Parathyroid adenoma (tissue), 2 donors: ENCODE measurements around the gene EGFLAM.

Experiments used
- H2AFZ ChIP-seq: fragments of 300-600 bp; sonication (generic); one replicate; pipeline ENCODE4 v1.7.0; 2017; ENCODE audit warnings: antibody characterized with exemption, mild to moderate bottlenecking
- H3K27ac ChIP-seq: fragments of 300-600 bp; sonication (generic); one replicate; pipeline ENCODE4 v1.7.0; 2017
- H3K27me3 ChIP-seq: fragments of 300-600 bp; sonication (generic); one replicate; pipeline ENCODE4 v1.7.0; 2017; ENCODE audit warnings: low read length; ENCODE audit not compliant: control insufficient read depth, insufficient read depth
- H3K36me3 ChIP-seq: fragments of 300-600 bp; sonication (generic); one replicate; pipeline ENCODE4 v1.7.0; 2017; ENCODE audit warnings: low read length; ENCODE audit not compliant: control insufficient read depth, insufficient read depth
- H3K4me1 ChIP-seq: fragments of 300-600 bp; sonication (generic); one replicate; pipeline ENCODE4 v1.7.0; 2017; ENCODE audit warnings: control low read depth
- H3K4me2 ChIP-seq: fragments of 300-600 bp; sonication (generic); one replicate; pipeline ENCODE4 v1.7.0; 2017; ENCODE audit warnings: low read length
- H3K4me3 ChIP-seq: fragments of 300-600 bp; sonication (generic); one replicate; pipeline ENCODE4 v1.7.0; 2017; ENCODE audit warnings: low read depth, low read length
- H3K79me2 ChIP-seq: fragments of 300-600 bp; sonication (generic); one replicate; pipeline ENCODE4 v1.7.0; 2017; ENCODE audit warnings: control low read depth
- H3K9ac ChIP-seq: fragments of 300-600 bp; sonication (generic); one replicate; pipeline ENCODE4 v1.7.0; 2017; ENCODE audit warnings: mild to moderate bottlenecking
- H3K9me3 ChIP-seq: fragments of 300-600 bp; sonication (generic); one replicate; pipeline ENCODE4 v1.7.0; 2017; ENCODE audit warnings: low read length; ENCODE audit not compliant: control insufficient read depth
- TF ChIP-seq, protein P1 (sequence below): fragments of 300-600 bp; sonication (generic); IDR thresholded peaks from one replicate; pipeline ENCODE4 v1.7.0; 2017; ENCODE audit warnings: antibody characterized with exemption, mild to moderate bottlenecking
- donor health status: primary hyperparathyroidism.

Gene EGFLAM

DNA sequence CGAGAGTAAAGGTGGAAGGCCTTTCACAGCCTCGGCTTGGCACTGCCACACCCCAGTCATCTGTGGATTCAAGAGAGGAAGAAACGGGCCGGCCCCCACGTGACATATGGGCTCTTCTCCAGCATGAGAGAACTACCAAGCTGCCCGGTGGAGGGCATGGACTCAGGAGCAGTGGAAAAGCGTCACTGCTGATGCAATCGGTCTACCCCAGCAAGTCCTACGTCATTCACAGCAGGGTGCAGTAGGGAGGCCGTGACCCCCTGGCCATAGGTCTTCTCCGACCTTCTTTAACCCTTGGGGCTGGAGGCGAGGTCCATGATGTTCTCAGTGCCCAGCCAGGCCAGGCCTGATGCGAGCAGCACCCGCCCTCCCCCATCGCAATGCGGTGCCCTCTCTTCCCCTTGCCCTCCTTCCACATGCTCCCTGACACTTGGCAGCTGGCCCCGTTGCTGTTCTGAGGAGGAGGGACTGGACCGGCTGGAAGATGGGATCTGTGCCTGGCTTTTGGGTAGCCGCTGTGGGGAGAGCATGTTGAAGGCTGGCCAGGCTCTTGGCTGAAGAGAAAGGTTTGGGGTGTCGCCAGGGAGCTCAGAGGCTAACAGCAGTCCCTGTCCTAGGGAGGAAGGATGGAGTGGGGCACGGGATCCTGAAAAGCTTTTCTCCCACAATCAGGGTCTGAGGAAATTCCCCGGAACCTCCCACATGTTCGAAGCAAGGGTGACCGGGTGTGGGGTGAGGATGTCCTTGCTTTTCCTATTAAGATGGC is 208.2 kb downstream of the EGFLAM start:
- no peak overlapping the region for H3K4me3 ChIP-seq
- H3K27me3 ChIP-seq, result no peaks in the 10 kb centered on the region
- H3K79me2 ChIP-seq, result no peaks in the 10 kb centered on the region
- no peaks in the 10 kb centered on the region for H3K9me3 ChIP-seq
- no peak overlapping the region for H2AFZ ChIP-seq
- TF ChIP-seq, protein P1, sequence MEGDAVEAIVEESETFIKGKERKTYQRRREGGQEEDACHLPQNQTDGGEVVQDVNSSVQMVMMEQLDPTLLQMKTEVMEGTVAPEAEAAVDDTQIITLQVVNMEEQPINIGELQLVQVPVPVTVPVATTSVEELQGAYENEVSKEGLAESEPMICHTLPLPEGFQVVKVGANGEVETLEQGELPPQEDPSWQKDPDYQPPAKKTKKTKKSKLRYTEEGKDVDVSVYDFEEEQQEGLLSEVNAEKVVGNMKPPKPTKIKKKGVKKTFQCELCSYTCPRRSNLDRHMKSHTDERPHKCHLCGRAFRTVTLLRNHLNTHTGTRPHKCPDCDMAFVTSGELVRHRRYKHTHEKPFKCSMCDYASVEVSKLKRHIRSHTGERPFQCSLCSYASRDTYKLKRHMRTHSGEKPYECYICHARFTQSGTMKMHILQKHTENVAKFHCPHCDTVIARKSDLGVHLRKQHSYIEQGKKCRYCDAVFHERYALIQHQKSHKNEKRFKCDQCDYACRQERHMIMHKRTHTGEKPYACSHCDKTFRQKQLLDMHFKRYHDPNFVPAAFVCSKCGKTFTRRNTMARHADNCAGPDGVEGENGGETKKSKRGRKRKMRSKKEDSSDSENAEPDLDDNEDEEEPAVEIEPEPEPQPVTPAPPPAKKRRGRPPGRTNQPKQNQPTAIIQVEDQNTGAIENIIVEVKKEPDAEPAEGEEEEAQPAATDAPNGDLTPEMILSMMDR, result no peak
- no peak overlapping the region for H3K4me2 ChIP-seq
- no peaks in the 10 kb centered on the region for H3K36me3 ChIP-seq
- no peak overlapping the region for H3K9ac ChIP-seq
- H3K27ac ChIP-seq, result peak overlapping the region; percentile 65
- H3K4me1 ChIP-seq, result peaks cover 4% of the 10 kb centered on the region

DNA sequence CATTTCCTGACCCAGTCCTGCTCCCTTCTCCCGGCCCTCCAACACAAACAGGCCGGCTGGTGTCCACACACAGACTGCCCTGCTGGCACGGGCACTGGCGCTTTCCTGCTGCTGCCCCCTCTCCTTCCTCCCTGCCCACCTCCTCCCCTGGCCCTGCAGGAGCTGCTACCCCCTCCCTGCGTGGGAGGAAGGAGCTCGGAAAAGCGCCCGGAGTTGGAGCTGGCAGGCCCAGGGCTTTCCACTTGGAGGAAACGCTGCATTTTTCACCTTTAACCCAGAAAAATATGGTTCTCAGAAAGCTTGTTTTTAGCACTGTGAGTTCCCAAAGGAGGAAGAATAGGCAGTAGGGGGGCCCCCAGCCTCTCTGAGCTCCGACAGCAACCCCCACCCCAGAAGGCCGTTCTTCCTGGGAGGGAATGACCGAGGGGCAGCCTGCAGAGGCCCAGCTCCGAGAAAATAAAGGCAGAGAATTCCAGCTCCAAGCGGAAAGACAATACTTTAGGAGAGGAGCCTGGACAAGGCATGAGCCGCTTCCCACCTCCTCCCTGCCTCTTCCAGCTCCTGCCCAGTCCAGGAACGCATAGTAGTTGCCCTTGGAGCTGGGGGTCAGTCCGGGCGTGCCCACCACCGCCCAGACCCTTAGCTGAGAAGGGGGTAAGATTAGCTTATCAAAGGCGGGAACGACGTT is 209.1 kb downstream of the EGFLAM start:
- no peaks in the 10 kb centered on the region for H3K79me2 ChIP-seq
- no peaks in the 10 kb centered on the region for H3K27me3 ChIP-seq
- peak overlapping the region; percentile 65 for H3K27ac ChIP-seq
- no peak overlapping the region for H3K4me3 ChIP-seq
- TF ChIP-seq, protein P1, result no peak
- H3K36me3 ChIP-seq, result no peaks in the 10 kb centered on the region
- no peak overlapping the region for H3K4me2 ChIP-seq
- no peaks in the 10 kb centered on the region for H3K9me3 ChIP-seq
- H3K9ac ChIP-seq, result no peak overlapping the region
- H3K4me1 ChIP-seq, result peaks cover 4% of the 10 kb centered on the region
- H2AFZ ChIP-seq, result peak overlapping the region; percentile 68

DNA sequence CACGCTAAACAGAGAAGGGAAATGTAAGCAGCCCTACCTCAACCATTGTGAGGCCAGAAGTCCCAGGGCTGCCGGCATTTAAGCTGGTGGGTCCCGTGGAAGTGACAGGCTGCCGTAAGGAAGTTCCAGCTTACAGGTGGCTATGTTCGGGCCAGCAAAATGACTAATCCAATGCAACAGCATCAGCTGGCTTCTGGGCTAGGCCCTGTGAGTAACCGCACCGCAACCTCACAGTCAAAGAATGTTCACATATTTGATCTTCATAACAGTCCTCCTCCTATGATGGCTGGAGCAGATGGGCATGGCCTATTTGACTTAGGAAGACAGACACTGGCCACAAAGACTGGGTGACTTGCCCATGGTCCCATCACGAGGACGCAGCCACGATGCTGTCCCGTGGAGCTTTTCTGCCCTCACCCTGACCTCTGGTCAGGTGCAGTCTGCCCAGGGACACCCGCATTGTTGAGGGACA is 209.9 kb downstream of the EGFLAM start:
- H3K27me3 ChIP-seq, result no peaks in the 10 kb centered on the region
- H3K27ac ChIP-seq, result peak overlapping the region; percentile 65
- TF ChIP-seq, protein P1, result no peak
- H3K79me2 ChIP-seq, result no peaks in the 10 kb centered on the region
- H3K4me2 ChIP-seq, result no peak overlapping the region
- H3K9me3 ChIP-seq, result no peaks in the 10 kb centered on the region
- H3K4me1 ChIP-seq, result peaks cover 4% of the 10 kb centered on the region
- H2AFZ ChIP-seq, result no peak overlapping the region
- no peak overlapping the region for H3K9ac ChIP-seq
- no peaks in the 10 kb centered on the region for H3K36me3 ChIP-seq
- no peak overlapping the region for H3K4me3 ChIP-seq

DNA sequence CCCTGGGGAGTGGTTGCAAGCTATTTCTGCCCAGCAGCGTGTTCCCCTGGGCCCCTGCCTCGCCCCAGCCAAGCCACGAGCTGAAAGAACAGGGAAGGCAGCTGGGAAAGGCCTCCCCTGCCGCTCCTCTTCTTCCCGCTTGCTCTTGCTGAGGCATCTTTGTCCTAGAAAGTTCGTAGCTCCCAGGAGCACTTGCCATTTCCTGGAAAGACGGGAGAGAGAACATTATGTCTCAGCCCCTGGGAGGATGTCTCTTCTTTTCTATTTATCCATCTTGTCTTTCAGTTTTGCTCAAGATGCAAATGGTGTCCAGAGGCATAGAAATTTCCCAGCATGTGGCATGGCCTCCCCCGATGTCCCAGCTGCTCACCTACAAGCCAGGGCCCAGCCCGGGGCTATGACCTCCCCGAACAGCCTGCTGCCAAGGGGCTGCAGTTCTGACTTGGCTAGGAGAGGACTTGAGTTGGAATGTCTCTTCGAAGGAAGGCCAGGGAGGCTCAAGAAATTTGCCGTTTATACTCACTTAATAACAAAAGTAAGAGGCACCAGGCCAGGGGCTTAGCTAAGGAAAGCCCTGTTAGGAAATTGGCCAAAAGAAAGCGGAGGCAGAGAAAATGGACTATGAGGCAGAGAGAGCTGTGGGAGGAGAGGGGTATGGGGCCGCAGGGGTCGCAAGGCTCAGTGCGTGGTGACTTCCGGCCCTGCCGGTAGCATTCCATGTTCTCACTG is 210.8 kb downstream of the EGFLAM start:
- Histone ChIP-seq H3K27ac (peak overlapping the region; percentile 66), H3K4me1 (peaks cover 4% of the 10 kb centered on the region), H3K27me3 (no peaks in the 10 kb centered on the region), H3K36me3 (no peaks in the 10 kb centered on the region), H3K79me2 (no peaks in the 10 kb centered on the region), H3K9ac (no peak overlapping the region), H3K9me3 (no peaks in the 10 kb centered on the region), H3K4me2 (no peak overlapping the region), H3K4me3 (no peak overlapping the region), H2AFZ (no peak overlapping the region)
- TF ChIP-seq, protein P1, result no peak
